Measurements from ENCODE around the gene ATG3.
"Not testable (repeated sequence)": the region's sequence is repeated elsewhere in the genome, so short reads cannot be mapped to it uniquely, and the experiment has no call there.

The ATG3 gene

DNA sequence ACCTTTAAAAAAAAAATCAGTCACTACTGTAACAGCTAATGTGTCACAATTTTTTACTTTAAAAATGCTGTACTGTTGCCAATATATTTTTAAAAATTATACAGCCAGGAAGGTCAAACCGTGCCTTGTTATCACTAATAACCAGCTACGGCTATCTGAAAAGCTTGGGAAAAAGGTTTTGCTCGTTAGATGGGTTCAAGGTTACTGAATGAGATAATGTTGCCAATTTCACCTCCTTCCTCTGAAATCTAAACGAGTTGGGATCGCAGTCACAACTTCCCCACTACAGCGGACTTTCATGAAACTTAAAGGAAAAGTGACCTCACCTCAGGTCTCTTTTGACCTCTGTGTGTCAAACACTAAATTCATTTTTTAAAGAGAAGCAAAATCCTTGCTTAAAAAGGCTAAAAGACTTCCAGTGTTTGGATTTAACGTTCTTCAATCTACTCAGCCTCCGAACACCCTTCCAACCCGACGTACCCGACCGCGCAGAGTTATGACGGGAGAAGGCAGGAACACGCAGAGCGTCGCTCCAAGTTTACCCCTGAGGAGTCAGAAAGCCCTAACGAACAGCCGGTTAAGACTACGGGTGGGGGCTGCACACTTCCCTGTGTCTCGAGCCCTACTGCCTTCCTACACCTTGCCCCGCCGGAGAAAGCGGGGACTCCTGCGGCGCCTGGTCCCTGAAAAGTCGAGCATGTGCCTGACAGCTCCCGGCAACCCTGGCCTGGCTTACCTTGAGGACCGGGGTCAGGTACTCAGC is 860 bp downstream of the ATG3 start:
- peak; percentile 87 for DNase-seq (ENCODE audit: low read depth)

DNA sequence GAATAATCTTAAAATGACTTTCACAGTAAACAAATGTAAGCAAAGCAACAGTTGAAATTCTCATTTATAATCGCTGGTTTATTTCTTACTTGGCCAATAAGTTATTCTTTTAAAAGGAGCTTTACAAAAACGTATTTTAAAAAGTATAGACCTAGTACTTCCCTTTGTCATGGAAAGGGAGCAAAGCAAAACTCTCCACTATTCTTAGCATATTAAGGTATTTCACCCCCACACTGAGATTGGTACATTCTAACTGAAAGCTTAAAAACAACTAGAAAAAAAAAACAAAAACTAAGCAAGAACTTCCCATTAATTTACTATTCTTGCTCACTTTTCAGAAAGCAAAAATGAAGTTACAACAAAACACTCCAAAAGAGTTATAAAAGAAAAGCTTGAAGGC is 1.5 kb downstream of the ATG3 start:
- DNase-seq (ENCODE audit: low read depth), result no peak

DNA sequence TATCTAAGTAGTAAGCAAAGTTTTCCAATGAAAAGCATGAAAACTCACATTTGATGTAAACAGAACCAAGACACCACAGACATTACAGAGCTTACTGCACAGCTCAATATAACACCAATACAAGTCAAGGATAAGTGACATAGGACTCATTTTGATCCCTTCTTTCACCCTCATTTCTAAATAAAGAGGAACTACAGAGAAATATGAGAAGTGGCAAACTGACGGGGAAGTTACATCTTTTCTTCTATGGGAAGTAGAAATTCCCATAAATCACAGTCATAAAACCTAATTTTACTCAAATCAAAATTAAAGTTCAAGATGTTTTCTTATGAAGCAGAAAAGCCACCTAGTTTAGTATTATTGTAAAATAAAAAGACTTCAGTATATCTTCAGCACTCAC is 3.8 kb downstream of the ATG3 start:
- no peak for DNase-seq (ENCODE audit: low read depth)

DNA sequence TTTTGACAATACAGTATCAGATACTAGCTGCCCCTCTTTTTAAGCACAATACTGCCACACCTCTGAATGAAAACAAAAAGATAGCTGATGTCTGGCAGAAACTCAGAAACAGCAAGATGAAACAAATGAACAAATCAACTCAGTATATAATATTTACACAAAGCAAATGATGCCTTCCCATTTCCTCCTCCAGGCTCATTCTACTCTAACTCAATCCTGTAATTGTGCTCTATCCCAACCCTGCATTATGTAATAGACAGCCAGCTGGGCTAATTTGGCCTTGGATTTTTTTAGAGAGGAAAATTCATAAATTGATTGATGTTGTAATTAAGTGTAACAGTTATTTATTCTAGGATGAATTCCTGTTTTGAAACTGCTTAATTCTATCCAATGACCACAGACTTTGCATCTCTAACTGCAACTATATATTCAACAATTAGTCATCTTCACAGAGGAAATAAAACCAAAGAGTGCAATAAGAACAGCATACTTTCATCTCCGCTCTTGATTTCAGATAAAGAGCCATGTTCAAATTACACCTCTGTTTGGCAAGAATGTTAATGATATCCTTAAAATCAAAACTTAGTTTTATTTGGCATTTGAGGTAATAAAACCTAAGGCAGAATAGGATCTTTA is 6.1 kb downstream of the ATG3 start:
- DNase-seq (ENCODE audit: low read depth), result peak; percentile 64

DNA sequence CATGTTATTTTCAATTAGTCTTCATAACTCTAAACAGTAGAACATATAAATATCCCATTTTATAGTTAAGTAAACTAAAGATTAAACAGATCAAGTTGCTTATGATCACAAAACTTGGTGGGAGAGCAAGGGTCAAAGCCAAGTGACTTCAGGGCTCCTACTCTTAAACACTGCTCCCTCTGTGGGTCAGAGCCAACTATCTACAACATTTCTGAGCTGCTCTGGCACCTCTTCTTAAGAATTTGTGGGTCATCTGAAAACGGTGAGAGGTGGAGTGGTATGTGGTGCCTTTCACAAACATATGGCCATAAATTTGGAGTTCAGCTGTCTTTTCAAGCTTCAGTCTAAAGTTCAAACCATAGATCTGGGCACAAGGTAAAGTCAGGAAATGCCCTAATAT is 10.9 kb downstream of the ATG3 start:
- DNase-seq (ENCODE audit: low read depth), result no peak

DNA sequence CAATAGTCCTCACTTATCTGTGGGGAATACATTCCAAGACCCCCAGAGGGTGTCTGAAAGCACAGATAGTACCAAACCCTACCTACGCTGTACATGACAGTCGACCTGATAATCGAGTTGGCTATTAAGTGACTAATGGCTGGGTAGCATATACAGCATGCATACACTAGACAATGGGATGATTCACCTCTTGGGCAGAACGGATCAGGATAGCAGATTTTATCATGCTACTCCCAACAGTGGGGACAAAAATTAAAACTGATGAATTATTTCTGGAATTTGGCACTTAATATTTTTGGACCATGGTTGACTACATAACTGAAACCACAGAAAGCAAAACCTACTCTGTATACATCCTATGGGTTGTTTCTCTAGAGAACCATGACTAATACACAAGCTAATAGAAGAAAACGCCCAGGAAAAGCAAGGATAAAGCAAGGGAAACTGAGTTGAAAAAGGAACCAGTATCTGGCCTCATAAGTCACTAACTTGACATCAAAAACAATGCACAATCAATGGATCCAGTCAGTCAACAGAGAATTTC is 15.5 kb downstream of the ATG3 start:
- DNase-seq (ENCODE audit: low read depth), result peak; percentile 37

DNA sequence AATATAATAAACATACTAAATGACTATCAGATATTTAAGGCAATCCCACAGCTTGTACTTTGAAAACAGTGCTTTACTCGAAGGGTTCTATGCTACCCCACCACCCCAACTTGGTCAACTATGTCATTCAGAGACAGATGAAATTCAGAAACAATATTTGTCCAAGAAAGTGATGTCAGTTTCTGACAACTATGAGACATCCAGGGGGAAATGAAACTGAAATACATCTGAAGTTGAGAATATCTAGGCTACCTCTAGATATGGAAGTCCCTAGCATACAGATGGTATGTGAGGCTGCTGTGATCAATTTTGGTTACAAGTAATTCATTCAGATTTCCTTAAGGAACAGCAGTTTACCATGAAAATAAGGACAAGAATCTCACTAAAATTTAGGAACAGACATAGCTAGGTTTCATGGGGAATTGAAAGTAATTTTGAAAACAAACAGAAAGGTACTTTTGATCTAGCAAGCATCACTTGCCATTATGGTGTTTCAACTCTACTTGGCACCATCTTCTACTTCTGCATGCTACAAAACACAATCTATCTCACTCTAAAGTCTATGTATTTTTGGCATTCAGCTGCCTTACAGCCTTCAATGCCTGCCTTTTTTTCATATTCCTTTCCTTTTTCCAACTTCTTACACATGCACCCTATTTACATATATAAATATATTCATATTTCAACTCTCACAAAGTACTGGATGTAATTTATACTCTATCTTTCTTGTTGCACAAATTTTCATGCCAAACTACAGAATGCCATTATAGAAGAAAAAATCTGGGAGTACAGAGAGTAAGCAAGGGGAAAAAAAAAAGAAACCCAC is 21.7 kb downstream of the ATG3 start:
- DNase-seq (ENCODE audit: low read depth), result no peak

DNA sequence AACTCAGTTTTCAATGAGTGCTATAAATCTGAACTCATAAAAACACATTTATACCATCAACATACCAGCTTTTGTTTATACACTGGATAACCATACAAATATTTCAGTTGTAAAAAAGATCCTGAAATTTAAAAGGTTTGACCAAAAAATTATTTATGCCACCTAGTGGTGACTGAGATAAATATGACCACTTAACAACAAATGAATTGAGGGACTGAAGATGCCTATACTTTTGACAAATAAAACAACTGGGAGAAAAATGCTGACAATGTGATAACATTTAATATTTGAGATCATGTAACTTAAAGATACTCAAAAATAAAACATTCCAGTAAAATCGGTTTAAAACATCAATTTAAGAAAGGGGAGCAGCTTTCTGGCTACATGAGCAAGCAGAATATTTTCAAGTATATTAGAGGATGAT is 30.4 kb downstream of the ATG3 start:
- DNase-seq (ENCODE audit: low read depth), result peak; percentile 40

DNA sequence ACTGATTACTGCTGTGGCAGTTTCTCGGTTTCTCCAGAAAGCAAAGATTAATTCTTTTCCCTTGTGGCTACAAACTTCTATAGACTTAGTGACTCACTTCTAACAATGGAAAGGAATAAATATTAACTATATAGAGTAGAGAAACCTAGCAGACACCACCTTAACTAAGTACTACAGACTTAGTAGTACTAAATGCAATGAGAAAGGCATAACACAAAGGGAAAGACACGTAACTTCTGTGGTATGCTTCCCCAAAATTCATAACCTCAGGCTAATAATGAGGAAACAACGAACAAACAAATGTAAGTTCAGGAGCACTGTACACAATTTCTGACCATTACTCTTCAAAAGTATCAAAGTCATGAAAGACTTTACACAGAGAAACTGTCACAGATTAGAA is 31.2 kb downstream of the ATG3 start:
- DNase-seq (ENCODE audit: low read depth), result no peak

DNA sequence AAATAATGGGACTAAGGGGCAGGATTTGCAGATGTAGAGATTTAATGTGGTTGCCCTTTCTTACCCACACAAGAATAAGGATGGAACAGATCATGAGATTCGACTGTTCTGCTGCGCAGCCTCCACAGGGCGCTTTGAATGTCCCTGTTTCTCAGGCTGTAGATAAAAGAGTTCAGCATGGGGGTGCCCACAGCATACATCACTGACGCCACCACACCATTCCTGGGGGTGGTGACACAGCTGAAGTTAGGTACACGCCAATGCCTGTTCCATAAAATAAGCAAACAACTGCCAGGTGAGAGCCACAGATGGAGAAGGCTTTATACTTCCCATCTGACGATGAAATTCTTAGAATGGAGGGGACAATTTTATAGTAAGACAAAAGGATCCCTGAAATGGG is 37.6 kb downstream of the ATG3 start:
- DNase-seq (ENCODE audit: low read depth), result not testable (repeated sequence)

DNA sequence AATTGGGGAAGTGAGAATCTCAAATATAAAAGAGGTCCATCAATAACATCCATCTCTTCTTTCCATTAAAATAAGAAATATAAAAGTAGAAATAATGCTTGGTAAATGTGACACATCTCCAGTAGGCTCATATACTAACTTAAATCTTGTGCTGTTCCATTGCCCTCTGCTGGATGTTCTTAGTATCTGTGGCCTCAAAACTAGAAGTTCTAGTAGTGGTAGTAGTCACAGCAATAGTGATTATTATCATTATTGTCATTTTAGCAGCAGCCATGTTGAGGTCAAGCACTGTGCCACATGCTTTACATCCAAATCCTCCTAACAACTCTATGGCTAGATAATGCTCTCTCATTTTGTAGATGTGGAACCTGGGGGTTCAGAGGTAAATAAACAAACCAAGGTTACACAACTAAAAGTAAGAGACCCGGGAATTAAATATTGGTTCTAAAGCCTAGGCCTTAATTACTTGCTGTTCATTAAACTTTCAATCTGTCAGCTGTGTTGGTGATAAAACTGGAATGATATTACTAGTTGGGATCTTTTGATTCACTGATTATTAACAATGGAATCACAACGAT is 42.2 kb downstream of the ATG3 start:
- DNase-seq (ENCODE audit: low read depth), result peak; percentile 69

DNA sequence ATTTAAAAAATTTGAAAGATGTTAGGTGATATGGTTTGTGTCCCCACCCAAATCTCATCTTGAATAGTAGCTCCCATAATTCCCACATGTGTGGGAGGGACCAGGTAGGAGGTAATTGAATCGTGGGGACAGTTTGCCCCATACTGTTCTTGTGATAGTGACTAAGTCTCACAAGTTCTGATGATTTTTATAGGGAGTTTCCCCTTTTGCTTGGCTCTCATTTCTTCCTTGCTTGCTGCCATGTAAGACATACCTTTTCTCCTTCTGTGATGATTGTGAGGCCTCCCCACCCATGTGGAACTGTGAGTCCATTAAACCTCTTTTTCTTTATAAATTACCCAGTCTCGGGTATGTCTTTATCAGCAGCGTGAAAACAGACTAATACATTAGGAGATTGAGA is 42.8 kb downstream of the ATG3 start:
- DNase-seq (ENCODE audit: low read depth), result not testable (repeated sequence)

DNA sequence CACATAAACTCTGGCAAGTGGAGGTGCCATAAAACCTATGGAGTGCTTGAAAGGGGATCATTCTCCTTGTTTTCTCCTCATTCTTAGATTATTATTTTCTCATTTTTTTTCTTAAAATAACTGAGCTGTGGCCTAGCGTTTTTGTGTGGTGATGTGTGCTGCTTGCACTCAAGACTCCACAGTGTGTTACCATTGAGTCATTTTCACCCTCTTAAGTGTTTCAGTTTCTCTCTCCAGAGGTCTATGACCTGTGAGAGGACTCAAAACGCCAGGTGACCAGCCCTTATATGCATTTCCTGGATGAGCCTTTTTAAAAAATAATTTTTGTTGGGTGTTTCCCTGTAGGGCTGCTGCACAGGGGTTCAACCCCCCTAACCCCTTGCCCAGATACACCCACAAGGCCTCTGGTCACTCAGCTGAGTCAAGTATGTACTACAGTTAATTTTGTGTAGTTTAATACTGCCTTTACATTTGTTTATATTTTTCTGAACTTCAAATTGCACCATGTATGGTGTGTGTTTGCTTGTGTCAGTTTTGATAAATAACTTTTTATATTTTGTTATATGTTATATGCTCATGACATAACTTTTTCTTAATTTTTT is 47.1 kb downstream of the ATG3 start:
- no peak for DNase-seq (ENCODE audit: low read depth)

DNA sequence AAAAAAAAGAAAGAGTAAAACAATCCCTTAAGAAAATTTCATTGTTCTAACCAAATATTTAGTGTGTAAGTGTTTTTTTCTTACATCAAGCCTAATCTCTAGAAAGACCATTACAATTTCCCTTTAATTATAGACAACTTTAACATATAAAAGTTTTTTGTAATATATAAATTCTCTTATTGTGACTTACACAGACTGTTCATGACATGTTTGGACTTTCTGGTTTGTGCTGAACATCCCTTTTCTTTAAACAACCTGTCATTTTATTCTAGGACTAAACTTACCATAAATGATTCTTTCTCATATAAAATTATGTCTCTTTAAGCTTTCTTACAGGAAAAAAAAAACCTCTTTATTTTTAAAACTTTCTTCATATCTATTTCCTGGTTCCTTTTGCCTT is 49.4 kb downstream of the ATG3 start:
- DNase-seq (ENCODE audit: low read depth), result no peak

DNA sequence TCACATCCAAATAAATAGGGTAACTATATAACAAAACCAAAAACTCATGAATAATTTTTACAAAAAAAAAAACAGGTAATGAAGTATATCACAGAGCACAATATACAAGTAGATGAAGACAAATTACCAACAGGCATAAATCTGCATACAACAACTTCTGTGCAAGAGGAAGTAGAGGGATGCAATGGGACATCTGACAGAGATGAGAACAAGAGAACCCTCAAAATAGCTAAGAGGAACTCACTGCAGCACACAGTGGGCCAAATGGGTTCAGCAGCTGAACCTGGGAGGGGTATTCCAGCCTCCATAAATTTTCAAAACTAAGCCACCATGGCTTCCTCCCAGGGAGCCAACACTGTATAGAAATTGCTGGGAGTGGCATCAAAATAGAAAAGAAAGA is 52.9 kb downstream of the ATG3 start:
- DNase-seq (ENCODE audit: low read depth), result no peak

DNA sequence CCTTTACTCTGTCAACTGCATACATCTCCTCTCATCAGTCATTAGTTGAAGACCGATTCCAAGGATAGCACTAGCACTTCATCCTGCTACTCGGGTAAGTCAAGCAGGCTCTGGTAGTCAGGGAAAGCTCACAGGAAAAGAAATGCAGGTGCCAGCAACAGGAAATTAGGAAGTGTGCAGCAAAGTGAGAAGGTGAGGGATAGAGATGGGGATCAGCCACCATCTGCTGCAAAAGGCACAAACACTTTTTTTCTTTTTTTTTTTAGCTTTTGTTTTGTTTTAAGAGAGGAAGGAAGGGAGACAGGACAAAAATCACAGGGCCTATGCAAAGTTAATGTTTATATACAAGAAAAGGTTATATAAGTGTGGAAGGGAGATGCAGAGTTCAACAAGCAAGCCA is 53.5 kb downstream of the ATG3 start:
- no peak for DNase-seq (ENCODE audit: low read depth)

DNA sequence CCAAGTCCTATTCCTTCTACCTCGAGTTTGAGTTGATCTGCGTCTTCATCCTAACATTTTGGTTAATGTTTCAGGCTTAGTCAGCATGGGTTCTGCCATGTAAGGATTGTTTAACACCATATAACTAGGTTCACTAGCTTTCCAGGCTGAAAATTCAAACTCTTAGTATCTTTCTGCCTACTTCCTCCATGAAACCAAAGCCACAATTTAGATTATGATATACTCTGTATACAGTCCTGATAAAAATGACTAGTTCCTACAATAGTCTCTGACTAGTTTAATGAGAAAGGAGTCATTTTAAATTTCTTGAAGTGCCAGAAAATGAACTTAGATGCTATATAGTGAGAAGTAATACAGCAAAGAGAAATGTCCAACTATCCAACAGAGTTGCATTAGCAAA is 55.9 kb downstream of the ATG3 start:
- no peak for DNase-seq (ENCODE audit: low read depth)

DNA sequence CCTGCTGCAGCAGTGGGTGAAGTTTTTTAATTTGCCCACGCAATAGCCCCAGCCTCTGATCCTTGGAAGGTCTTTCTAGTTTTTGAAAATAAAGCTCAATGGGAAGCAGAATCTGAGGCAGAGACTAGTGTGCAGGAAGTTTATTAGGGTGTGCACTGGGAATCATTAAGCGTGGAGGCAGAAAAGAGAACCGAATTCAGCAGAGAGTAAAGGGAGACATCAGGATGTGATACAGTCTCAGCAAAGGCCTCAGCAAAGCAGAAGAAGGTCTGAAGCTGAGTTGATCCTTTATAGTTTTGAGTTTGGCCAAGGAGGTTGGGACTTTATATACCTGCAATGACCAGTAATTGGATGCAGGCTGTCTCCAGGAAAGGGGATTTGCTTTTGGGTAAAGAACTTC is 57.6 kb downstream of the ATG3 start:
- DNase-seq (ENCODE audit: low read depth), result no peak

DNA sequence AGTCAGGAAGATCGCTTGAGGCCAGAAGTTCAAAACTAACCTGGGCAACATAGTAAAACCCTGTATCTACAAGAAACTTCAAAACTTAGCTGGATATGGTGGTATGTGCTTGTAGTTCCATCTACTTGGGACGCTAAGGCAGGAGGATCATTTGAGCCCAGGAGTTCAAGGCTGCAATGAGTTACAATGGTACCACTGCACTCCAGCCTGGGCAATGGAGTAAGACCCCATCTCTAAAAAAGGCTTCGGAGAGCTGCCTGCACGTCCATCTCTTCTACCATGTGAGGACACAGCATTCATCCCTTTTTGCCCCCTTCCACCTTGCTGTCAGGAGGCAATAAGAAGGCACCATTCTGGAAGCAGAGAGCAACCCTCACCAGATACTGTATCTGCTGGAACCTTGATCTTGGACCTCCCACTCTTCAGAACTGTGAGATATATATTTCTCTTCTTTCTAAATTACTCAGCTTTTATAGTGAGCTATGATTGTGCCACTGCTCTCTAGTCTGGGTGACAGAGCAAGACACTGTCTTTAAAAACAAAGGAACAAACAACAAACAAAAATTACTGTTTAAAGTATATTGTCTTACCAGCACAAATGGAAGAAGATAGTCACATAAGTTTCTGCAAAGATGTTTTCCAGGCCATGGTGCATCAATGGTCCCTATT is 58.3 kb downstream of the ATG3 start:
- DNase-seq (ENCODE audit: low read depth), result no peak

DNA sequence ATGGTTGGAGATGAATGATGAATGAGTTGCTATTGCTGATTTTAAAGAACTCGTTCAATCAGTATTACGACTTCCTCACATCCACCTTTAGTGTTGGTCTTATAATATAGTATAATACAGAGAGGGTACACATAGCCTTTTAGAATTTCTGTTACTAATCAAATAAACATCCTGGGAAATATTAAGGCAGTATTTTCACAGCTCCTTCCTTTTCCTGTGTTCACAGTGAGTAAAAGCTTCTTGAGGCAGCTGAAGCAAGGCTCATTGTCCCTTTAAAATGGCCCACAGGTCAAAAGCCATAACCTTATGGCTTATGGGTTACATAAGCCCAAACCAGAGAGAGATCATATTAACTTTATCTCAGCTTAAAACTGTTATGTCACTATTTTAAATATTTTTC is 61.1 kb downstream of the ATG3 start:
- DNase-seq (ENCODE audit: low read depth), result no peak

DNA sequence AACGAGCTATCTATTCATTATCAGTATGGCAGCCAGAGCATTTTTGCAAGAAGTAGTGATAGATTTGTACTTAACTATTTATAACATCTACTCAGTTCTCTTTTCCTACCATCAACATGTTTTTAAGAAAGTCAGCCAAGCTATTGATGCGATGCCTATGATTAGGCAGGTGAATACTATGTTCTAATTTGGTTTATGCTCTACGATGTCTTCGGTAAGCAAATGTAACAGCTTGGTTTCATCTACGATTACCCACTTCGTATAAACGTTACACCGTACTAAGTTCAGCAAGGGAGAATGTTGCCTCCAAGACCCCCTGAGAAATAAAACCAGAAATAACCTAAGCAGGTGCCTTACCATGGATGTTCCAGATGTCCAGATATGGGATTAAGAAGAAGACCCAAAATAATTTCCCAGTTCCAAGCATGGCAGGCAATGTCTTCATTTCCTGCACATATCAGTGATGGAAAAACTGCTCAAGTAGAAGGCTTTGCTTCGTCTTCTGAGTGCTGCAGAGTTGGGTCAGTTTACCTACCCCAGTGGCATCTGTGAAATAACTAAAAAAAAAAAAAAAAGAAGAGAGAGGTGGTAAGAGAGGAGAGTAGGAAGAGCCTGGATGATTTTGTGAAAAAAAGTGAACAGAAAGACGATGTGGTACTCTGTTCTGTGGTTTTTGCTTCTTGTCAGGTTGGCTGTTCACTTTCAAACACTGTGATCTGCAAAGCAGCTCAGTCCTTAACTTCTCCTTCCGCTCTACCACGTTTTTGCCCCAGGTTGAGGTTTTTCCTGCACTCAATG is 62.6 kb downstream of the ATG3 start, which contains the start of gene BTLA:
Gene BTLA (minus strand): TSS at position 559 of the 798 bp plus-strand sequence. CDS start 114 bp downstream, at position 445.
- DNase-seq (ENCODE audit: low read depth), result no peak
